ENCODE data around the gene LPCAT1. TPM values are rescaled to one million over a fixed set of nuclear protein-coding genes. Genes with fewer than 3 reads are reported as not detected.

The LPCAT1 gene
- total and polyA plus RNA-seq, 2 donors (not counting 3 experiments of a cell fraction or from before 2014, with no cell fraction given): 28.9 to 57.2 TPM

GRCh38 chr5:1558944-1559343 lies 35.2 kb upstream of the LPCAT1 start:
- Histone ChIP-seq H3K27me3 (ENCODE audit: control insufficient read depth in 2 of 2, insufficient read depth in 2 of 2, low read length in 2 of 2) (no peaks in the 10 kb centered on the region), H3K9ac (replicated peaks; ENCODE audit: extremely low read depth, insufficient read depth, low read length) (no peak overlapping the region), H3K27ac (ENCODE audit: insufficient read depth, low read depth, low read length) (peak overlapping the region; percentile 43), H3K4me3 (replicated peaks in 1 of 3; ENCODE audit: insufficient read depth in 1 of 3, low read depth in 1 of 3, low read length in 3 of 3) (no peak overlapping the region), H3K4me1 (ENCODE audit: control insufficient read depth, extremely low read depth, insufficient read depth, low read length) (peaks cover 11% of the 10 kb centered on the region), H4K20me1 (replicated peaks; ENCODE audit: control insufficient read depth, extremely low read depth, insufficient read depth, low read length) (no peaks in the 10 kb centered on the region), H3K9me1 (replicated peaks; ENCODE audit: control insufficient read depth, extremely low read depth, insufficient read depth, low read length) (no peaks in the 10 kb centered on the region), H3K9me3 (replicated peaks; ENCODE audit: control insufficient read depth, insufficient read depth, low read length) (no peaks in the 10 kb centered on the region), H3K36me3 (ENCODE audit: control insufficient read depth in 2 of 2, extremely low read depth in 1 of 2, insufficient read depth in 2 of 2, low read length in 2 of 2) (no peaks in the 10 kb centered on the region), H3K79me2 (ENCODE audit: control insufficient read depth, insufficient read depth, low read length) (no peaks in the 10 kb centered on the region), H3K4me2 (ENCODE audit: insufficient read depth, low read length) (no peak overlapping the region), H2AFZ (ENCODE audit: low read depth, low read length) (peak overlapping the region; percentile 39)
- intact Hi-C loops (cut with micrococcal nuclease): no loop called here
- CTCF ChIA-PET: no interaction called here
- BruUV-seq (replicated peaks): no TSS peak
- POLR2A ChIA-PET: no interaction called here
- dilution Hi-C loops (cut with MboI; ENCODE audit: extremely low pct_ligation_motif_present, low sequenced_read_pairs): no loop called here
- TF ChIP-seq JUN (IDR thresholded peaks at IDR 0.05; ENCODE audit: borderline replicate concordance, insufficient read depth, insufficient read length, low read depth): no peak
- TF ChIP-seq FOS (IDR thresholded peaks at IDR 0.05; ENCODE audit: borderline replicate concordance, insufficient read depth, low read length): peak; percentile 34
- TF ChIP-seq POLR2AphosphoS5 (IDR thresholded peaks at IDR 0.05; ENCODE audit: insufficient read depth, low read depth, low read length): no peak
- TF ChIP-seq, protein P1, sequence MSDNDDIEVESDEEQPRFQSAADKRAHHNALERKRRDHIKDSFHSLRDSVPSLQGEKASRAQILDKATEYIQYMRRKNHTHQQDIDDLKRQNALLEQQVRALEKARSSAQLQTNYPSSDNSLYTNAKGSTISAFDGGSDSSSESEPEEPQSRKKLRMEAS (IDR thresholded peaks at IDR 0.05; ENCODE audit: insufficient read depth, insufficient read length): no peak
- TF ChIP-seq POLR2A (IDR thresholded peaks at IDR 0.05; ENCODE audit: low read depth, low read length): no peak
- FAIRE-seq (peak; percentile 74), DNase-seq (ENCODE audit: low read depth, low spot score) (peak; percentile 74)

DNA sequence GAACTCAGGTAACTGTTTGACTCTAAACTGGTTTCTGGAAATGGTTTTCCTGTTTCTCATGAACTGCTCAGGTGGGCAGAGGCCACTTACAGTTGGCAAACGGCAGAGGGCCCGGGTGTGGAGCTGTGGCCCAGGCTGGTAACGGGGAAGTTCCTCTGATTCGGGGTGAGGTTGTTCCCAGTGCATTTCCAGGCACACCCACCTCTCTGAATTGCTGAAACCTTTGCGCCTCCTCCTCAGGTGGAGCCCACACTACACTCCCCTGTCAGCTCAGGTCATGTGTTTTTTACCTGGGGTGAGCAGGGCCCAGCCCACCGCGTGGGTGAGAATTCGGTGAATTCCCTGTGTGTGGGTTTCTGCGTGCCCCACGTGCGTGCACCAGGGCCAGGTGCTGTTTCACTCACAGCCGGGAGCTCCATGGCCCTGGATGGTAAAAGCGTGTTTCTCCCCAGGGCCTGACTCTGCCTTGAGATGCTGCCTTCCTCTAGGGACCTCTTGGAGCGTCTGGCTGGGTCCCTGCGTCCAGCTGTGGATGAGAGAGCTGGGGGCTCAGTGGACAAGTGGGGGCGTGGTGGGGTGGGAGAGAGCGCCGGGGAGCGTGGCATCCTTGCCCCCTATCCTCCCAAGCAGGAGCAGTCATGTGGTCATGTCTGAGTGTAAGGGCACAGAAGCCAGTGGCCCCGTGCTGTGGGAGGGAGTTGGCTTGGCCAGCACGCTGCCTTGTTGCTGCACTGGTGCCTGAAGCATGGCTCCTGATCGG lies 33.5 kb upstream of the LPCAT1 start:
- ChIA-PET CTCF (no interaction called here), POLR2A (no interaction called here)
- Histone ChIP-seq H3K4me1 (ENCODE audit: control insufficient read depth, extremely low read depth, insufficient read depth, low read length) (peaks cover 5% of the 10 kb centered on the region), H4K20me1 (replicated peaks; ENCODE audit: control insufficient read depth, extremely low read depth, insufficient read depth, low read length) (no peaks in the 10 kb centered on the region), H3K27me3 (ENCODE audit: control insufficient read depth in 2 of 2, insufficient read depth in 2 of 2, low read length in 2 of 2) (no peaks in the 10 kb centered on the region), H3K36me3 (ENCODE audit: control insufficient read depth in 2 of 2, extremely low read depth in 1 of 2, insufficient read depth in 2 of 2, low read length in 2 of 2) (no peaks in the 10 kb centered on the region), H3K79me2 (ENCODE audit: control insufficient read depth, insufficient read depth, low read length) (no peaks in the 10 kb centered on the region), H2AFZ (ENCODE audit: low read depth, low read length) (no peak overlapping the region), H3K27ac (ENCODE audit: insufficient read depth, low read depth, low read length) (no peak overlapping the region), H3K4me3 (replicated peaks in 1 of 3; ENCODE audit: insufficient read depth in 1 of 3, low read depth in 1 of 3, low read length in 3 of 3) (no peak overlapping the region), H3K9ac (replicated peaks; ENCODE audit: extremely low read depth, insufficient read depth, low read length) (no peak overlapping the region), H3K9me3 (replicated peaks; ENCODE audit: control insufficient read depth, insufficient read depth, low read length) (no peaks in the 10 kb centered on the region), H3K4me2 (ENCODE audit: insufficient read depth, low read length) (no peak overlapping the region), H3K9me1 (replicated peaks; ENCODE audit: control insufficient read depth, extremely low read depth, insufficient read depth, low read length) (no peaks in the 10 kb centered on the region)
- dilution Hi-C loops (cut with MboI; ENCODE audit: extremely low pct_ligation_motif_present, low sequenced_read_pairs) (no loop called here), intact Hi-C loops (cut with micrococcal nuclease) (no loop called here)
- DNase-seq (ENCODE audit: low read depth, low spot score): no peak
- BruUV-seq (replicated peaks): no TSS peak
- FAIRE-seq: no peak
- no peak for TF ChIP-seq POLR2A (IDR thresholded peaks at IDR 0.05; ENCODE audit: low read depth, low read length)
- TF ChIP-seq, protein P1 (IDR thresholded peaks at IDR 0.05; ENCODE audit: insufficient read depth, insufficient read length): no peak
- TF ChIP-seq GATA2 (IDR thresholded peaks at IDR 0.05; ENCODE audit: insufficient read depth, insufficient read length, low read depth, low read length): no peak
- no peak for TF ChIP-seq MYC (IDR thresholded peaks at IDR 0.05; ENCODE audit: low read depth, low read length)
- TF ChIP-seq JUN (IDR thresholded peaks at IDR 0.05; ENCODE audit: borderline replicate concordance, insufficient read depth, insufficient read length, low read depth): no peak
- TF ChIP-seq POLR2AphosphoS5 (IDR thresholded peaks at IDR 0.05; ENCODE audit: insufficient read depth, low read depth, low read length): no peak
- no peak for TF ChIP-seq EZH2 (IDR thresholded peaks at IDR 0.05; ENCODE audit: borderline replicate concordance, low read depth, low read length, severe bottlenecking)
- no peak for TF ChIP-seq FOS (IDR thresholded peaks at IDR 0.05; ENCODE audit: borderline replicate concordance, insufficient read depth, low read length)
- TF ChIP-seq CTCF (IDR thresholded peaks at IDR 0.05; ENCODE audit: extremely low read depth in 1 of 2, insufficient read depth in 1 of 2, low read depth in 1 of 2, low read length in 2 of 2): no peak
